Measurements from ENCODE around the gene MPPED1. TPM values are rescaled to one million over a fixed set of nuclear protein-coding genes. Genes with fewer than 3 reads are reported as not detected.

The MPPED1 gene
- total RNA-seq, 2 donors from 2014 or later: 0.11 to 0.59 TPM

GRCh38 chr22:43409800-43410199, 2.0 kb upstream of the MPPED1 start:
- Mint-ChIP-seq H3K36me3 (ENCODE audit: low read depth) (no peaks in the 10 kb centered on the region), H3K27ac (no peak overlapping the region)

GRCh38 chr22:43411040-43411868, 560 bp upstream of the MPPED1 start:
- H3K4me1 ChIP-seq (ENCODE audit: control insufficient read depth, insufficient read depth, low read length): no peaks in the 10 kb centered on the region
- no peaks in the 10 kb centered on the region for H3K9me3 ChIP-seq (ENCODE audit: control insufficient read depth, low read length)
- Mint-ChIP-seq H3K27me3 (ENCODE audit: insufficient read depth) (peaks cover 65% of the 10 kb centered on the region), H3K9me3 (no peaks in the 10 kb centered on the region), H3K27ac (no peak overlapping the region), H3K4me3 (peak overlapping the region; percentile 52), H3K4me1 (peaks cover 2% of the 10 kb centered on the region), H3K36me3 (ENCODE audit: low read depth) (no peaks in the 10 kb centered on the region)
- 17 to 62% methylated on average over 9 to 83 of the region's 83 CpGs for WGBS, 2 experiments (ENCODE audit: insufficient coverage in 1 of 2, insufficient read length in 1 of 2)
- no peak overlapping the region for H3K9ac ChIP-seq (ENCODE audit: extremely low read depth, low read length, poor library complexity, severe bottlenecking)
- H3K36me3 ChIP-seq (ENCODE audit: control insufficient read depth, insufficient read depth, low read length): no peaks in the 10 kb centered on the region
- no peak overlapping the region for H3K27ac ChIP-seq (ENCODE audit: low read depth, low read length)
- DNase-seq: no peak
- H3K27me3 ChIP-seq (ENCODE audit: control insufficient read depth, insufficient read depth, low read length, poor library complexity, severe bottlenecking): peaks cover 75% of the 10 kb centered on the region
- TF ChIP-seq CTCF (conservative IDR thresholded peaks at IDR 0.05): no peak
- H3K4me3 ChIP-seq (ENCODE audit: low read length): no peak overlapping the region

More at GRCh38 chr22:43409800-43410199, 2.0 kb upstream of the MPPED1 start:
- Mint-ChIP-seq H3K4me3 (no peak overlapping the region), H3K27me3 (ENCODE audit: insufficient read depth) (peaks cover 52% of the 10 kb centered on the region), H3K4me1 (peaks cover 2% of the 10 kb centered on the region), H3K9me3 (no peaks in the 10 kb centered on the region)
- H3K4me1 ChIP-seq (ENCODE audit: control insufficient read depth, insufficient read depth, low read length): no peaks in the 10 kb centered on the region
- H3K36me3 ChIP-seq (ENCODE audit: control insufficient read depth, insufficient read depth, low read length): no peaks in the 10 kb centered on the region
- WGBS, 2 experiments (ENCODE audit: insufficient coverage in 1 of 2, insufficient read length in 1 of 2): 82 to 92% methylated on average over 3 to 4 of the region's 4 CpGs
- H3K4me3 ChIP-seq (ENCODE audit: low read length): no peak overlapping the region
- peak; percentile 48 for TF ChIP-seq CTCF (conservative IDR thresholded peaks at IDR 0.05)
- H3K27ac ChIP-seq (ENCODE audit: low read depth, low read length): no peak overlapping the region
- DNase-seq: no peak
- H3K9ac ChIP-seq (ENCODE audit: extremely low read depth, low read length, poor library complexity, severe bottlenecking): no peak overlapping the region
- H3K9me3 ChIP-seq (ENCODE audit: control insufficient read depth, low read length): no peaks in the 10 kb centered on the region
- H3K27me3 ChIP-seq (ENCODE audit: control insufficient read depth, insufficient read depth, low read length, poor library complexity, severe bottlenecking): peaks cover 60% of the 10 kb centered on the region

GRCh38 chr22:43412808-43413795, 1.3 kb downstream of the MPPED1 start:
- Histone ChIP-seq H3K27me3 (ENCODE audit: control insufficient read depth, insufficient read depth, low read length, poor library complexity, severe bottlenecking) (peaks cover 78% of the 10 kb centered on the region), H3K9ac (ENCODE audit: extremely low read depth, low read length, poor library complexity, severe bottlenecking) (no peak overlapping the region), H3K27ac (ENCODE audit: low read depth, low read length) (no peak overlapping the region), H3K4me3 (ENCODE audit: low read length) (no peak overlapping the region), H3K4me1 (ENCODE audit: control insufficient read depth, insufficient read depth, low read length) (no peaks in the 10 kb centered on the region), H3K36me3 (ENCODE audit: control insufficient read depth, insufficient read depth, low read length) (no peaks in the 10 kb centered on the region), H3K9me3 (ENCODE audit: control insufficient read depth, low read length) (no peaks in the 10 kb centered on the region)
- Mint-ChIP-seq H3K4me3 (peak overlapping the region; percentile 54), H3K36me3 (ENCODE audit: low read depth) (no peaks in the 10 kb centered on the region), H3K27me3 (ENCODE audit: insufficient read depth) (peaks cover 65% of the 10 kb centered on the region), H3K27ac (no peak overlapping the region), H3K4me1 (peaks cover 2% of the 10 kb centered on the region), H3K9me3 (no peaks in the 10 kb centered on the region)
- no peak for TF ChIP-seq CTCF (conservative IDR thresholded peaks at IDR 0.05)
- DNase-seq: no peak
- WGBS, 2 experiments (ENCODE audit: insufficient coverage in 1 of 2, insufficient read length in 1 of 2): 77 to 84% methylated on average over 21 to 26 of the region's 26 CpGs
